ENCODE measurements around the gene GFOD1.
A peak's percentile ranks its signal among the peaks of the same experiment; 100 is the strongest.

Gene GFOD1, protein sequence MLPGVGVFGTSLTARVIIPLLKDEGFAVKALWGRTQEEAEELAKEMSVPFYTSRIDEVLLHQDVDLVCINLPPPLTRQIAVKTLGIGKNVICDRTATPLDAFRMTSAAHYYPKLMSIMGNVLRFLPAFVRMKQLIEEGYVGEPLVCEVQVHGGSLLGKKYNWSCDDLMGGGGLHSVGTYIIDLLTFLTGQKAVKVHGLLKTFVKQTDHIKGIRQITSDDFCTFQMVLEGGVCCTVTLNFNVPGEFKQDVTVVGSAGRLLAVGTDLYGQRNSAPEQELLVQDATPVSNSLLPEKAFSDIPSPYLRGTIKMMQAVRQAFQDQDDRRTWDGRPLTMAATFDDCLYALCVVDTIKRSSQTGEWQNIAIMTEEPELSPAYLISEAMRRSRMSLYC

DNA sequence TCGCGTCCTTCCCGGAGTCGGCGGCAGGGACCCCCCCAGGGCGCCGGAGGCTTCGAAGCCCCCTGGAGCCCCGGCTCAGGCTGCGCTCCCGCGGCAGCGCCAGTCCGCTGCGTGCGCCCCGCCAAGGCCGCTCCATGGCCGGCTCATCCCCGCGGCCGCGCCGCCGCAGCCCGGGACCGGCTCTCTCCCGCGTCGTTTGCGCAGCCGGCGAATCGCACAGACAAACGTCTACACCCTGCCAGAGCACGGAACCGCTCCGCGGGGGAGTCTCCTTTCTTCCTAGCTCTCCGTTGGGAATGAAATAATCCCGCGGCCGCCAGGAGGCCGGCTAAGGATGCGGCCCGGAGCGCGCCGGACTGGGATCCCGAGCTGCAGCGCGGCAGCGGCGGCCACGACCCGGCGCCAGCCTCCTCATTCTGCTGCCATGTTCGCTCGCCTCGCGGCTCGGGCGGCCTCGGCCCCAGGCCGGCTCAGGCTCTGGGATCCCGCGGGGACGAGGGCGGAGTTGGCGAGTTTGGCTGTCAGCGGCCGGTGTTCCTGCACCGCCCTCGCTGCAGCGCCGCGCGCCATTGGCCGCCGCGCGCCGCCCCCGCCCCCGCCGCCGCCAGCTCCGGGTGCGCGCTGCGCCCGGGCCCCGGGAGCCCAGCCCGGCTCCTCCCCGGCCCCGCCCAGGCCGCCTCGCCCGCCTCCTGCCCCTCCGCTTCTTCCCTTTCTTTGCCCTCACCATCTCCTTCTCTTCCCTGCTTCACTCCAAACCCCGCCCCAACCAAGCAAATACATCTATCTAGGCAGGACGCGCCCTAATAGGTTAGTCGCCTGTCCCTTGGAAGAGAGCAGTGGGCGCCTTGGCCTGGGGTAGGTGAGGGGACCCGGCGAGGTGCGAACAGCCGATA lies at the start of gene GFOD1:
GFOD1 (minus strand) TSS at position 479 of the 893 bp plus-strand sequence. CDS start 710 bp downstream, outside the sequence.
- peak; percentile 91 for DNase-seq

DNA sequence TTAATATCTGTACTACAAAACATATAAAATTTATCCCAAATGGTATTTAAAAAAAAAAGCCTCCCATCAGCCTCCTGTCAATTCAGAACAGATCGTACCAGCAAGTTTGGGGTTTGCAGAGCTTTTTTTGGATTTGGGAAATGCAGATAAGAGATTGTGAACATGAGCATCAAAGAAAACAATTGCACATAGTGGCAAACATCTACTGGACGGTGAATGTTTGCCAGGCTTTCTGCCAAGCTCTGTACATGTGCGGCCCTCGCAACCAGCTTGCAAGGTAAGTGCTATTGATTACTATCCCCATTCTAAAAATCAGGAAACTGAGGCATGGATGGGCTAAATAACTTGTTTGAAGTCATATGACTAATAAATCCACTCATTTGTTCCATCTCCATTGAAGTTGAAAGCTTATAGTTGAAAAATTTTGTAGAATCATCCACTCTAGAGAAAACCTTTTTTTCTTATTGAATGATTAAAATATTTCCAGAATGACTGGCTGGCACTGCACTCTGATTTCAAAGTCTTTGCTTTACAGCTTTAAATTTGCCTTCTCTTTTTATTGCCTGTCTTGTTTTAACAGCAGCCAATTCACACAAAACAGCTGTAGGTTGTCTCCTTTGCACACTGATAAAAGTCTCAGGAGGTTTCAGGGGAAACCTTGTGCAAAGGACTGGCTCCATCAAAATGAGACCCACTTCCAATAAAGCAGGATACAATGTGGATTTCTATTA lies 49.6 kb upstream of the GFOD1 start:
- no peak for DNase-seq

DNA sequence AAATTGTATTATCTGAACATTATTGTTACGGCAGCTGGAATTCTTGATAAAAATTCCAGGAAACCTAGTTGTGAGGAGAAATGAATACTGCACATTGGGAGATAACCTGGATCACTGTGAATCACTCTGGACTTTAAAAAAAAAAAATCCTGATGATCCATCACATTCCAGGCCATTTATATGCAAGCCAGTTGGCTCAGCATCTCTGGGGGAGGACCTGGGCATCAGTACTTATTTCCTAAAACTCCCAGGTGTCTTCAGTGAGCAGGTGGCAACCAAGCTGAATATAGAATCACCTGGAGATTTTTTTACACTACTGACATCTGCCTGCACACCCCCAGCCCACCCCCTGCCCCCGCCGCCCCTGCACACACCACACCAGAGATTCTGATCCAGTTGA lies 47.9 kb upstream of the GFOD1 start:
- no peak for DNase-seq

DNA sequence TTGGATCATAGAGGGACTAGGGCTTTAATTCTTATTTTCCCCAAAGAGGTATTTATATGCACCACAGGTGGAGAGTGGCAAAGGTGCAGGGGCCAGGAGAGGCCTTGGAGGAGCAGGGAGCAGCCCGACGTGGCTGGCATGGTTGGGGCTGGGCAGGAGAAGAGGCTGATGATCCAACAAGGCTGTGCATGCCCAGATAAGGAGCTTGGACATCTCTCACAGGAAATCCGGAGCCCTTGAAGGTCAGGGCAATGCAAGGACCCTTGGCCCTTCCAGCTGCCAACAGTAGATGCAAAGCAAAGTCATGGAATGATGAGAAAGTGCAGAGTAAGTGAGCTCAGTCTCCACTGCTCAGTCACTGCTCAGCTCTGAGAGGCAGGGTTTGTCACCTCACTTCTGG lies 47.1 kb upstream of the GFOD1 start:
- DNase-seq, result no peak

DNA sequence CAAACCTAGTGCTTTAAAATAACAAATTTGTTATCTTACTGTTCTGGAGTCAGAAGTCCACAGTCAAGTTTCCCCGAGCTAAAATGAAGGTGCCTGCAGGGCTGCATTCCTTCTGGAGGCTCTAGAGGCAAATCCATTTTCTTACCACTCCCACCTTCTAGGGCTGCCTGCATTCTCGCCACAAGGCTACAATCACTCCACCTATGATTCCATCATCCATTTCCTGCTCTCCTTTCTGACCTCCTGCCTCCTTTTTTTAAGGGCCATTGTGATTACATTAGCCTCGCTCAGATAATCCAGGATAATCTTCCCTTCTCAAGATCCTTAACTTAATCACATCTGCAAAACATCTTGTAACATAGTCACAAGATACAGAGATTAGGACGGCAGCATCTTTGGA lies 44.6 kb upstream of the GFOD1 start:
- DNase-seq, result no peak

DNA sequence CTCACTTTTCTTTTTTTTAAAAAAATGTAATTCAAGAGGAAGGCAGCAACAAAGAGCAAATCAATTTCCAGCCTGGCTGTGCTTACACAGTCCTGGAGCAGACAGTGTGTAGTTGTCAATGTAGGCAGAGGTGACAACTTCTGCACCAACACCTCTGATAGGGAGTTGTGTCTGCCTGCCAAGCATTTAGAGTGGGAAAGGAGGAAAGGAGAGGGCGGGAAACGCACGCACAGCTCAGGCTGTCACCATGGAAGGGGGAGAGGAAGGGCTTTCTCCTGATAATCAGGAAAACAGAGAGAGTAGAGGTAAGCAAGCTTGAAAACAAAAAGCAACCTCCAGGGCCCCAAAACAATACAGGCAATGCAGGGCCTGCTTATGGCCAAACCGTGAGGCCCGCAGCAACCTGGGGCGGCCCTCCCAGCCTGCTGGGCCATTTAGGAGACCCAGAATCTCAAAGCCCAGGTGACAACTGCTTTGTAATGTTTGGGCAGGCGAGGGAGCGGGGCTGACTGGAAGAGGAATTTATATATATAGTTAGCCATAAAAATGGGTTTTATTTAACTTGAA lies 41.5 kb upstream of the GFOD1 start:
- DNase-seq, result no peak

DNA sequence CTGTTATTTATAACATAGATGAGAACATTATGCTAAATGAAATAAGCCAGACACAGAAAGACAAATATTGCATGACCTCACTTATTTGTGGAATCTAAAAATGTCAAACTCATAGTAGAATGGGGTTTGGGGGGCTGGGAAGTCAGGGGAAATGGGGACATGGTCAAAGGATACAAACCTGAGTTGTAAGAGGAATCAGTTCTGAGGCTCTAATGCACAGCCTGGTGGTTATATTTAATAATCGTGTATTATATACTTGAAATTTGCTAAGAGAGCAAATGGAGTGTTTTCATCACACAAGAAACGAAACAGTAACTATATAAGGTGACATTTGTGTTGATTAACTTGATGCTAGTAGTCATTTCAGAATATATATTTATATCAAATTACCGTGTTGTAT lies 40.8 kb upstream of the GFOD1 start:
- DNase-seq, result no peak

DNA sequence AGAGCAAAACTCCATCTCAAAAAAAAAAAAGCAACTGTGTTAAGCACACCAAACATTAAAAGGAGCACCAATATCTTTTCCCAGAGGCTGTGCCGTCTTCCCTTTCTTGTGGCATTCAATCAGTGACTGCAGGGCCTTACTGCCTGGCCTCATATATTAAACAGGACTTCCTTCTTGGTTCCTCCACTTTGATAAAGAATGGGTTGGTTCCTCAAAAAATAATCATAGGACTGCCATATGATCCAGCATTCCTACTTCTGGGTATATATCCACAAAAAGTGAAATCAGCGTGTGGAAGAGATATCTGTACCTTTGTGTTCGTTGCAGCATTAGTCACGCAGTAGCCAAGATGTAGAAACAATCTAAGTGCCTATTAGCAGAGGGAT lies 40.3 kb upstream of the GFOD1 start:
- DNase-seq, result no peak

DNA sequence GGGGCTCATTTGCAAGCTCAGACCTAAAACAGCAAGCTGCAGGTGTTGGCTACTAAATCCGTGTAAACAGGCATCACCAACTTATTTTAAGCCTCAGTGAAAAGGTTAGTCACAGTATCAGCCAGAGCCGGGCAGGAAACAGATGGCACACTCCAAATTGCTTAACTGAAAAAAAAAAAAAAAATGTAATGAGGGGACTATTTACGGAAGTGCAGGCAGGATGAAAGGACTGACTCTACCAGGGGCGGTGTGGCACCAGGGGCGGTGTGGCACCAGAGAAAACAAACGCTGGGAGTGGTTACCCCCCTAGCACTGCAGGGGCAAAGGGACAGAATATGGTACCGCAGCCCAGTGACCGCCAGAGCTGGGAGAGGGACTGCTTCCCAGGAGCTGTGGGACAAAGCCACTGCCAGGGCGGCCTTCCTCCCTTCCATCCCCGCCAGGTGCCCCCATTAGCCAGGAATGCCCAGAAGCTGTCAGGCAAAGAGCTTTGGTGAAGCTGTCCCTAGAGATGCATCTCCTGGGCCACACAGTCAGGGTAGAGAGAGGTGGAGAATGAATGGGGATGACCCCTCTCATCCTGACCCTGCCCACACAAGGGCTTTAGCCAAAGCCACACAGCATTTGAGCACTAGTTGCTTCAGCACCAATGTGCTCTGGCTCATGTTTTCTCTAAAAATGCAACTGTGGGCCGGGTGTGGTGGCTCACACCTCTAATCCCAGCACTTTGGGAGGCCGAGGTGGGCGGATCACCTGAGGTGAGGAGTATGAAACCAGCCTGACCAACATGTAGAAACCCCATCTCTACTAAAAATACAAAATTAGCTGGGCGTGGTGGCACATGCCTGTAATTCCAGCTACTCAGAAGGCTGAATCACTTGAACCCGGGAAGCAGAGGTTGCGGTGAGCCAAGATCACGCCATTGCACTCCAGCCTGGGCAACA lies 39.6 kb upstream of the GFOD1 start:
- DNase-seq, result peak; percentile 57

DNA sequence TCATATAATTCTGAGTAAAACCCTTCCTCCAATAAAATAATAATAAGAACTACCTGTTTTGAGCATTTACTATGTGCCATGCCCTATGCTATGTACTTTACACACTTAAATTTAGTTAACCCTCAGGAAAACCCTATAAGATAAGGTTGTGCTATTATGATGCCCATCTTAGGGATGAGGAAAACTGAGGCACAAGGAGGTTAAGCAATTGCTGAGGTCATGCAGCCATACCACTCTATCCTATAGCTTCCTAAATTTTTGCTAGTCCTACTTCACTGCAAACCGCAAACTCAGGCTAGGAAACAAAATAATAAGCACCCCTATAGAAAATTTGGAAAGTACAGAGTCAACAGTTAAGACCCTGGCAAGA lies 38.9 kb upstream of the GFOD1 start:
- DNase-seq, result no peak

DNA sequence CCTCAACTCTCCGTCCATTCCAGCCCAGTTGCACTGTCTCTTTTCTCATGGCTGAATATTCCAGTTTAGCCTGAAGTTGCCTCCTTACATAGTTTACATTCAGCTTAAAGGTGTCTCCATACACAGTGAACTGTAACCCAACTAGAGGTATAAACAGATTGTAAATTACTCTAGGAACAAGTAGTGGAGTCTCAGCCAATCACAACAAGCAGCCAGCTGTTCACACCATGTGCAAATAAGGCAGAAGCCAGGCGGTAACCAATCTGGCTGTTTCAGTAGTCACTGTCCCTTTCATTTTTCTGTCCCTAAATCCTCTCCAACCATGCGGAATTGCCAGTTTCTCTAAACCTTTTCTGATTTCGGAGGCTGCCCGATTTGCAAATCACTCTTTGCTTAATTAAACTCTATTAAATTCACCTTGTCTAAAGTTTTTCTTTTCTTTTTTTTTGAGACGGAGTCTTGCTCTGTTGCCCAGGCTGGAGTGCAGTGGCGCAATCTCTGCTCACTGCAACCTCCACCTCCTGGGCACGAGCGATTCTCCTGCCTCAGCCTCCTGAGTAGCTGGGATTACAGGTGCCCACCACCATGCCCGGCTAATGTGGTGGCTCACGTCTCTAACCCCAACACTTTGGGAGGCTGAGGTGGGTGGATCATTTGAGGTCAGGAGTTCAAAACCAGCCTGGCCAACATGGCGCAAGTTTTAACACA lies 37.6 kb upstream of the GFOD1 start:
- DNase-seq, result no peak

DNA sequence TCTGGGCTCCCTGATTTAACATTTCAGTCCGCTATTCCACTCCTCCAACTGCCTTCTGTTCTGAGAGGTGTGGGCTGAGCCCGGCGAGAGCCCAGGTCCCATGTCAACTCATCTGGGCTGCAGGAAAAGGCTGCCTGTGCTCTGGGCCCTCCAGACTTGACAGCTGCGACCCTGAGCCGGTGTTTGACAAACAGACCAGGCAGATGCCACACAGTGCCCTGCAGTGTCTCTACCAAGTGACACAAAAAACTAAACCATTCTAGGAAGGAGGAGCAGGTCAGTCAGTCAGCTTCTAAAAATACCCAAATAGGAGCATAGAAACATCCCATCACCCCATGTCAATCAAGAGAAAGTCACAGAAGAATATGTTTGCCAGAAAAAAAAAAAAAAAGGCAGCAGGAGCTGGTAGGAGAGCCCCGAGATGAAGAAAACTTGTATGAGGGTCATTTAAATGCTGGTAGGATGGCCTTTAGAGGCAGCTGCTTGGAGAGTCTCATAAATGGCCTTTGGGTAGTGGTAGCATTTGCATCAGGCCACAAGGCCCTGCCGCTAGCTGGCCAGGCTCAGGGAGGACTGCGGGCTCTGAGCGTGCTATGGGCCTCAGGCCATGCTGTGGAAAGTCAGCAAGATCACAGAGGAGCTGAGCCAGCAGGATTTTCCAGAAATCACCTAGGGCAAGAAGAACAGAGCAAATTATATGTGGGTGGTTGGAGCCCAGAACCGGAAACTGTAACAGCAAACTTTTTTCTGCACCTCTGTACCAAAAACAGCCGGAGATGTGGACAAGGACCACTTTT lies 36.6 kb upstream of the GFOD1 start:
- no peak for DNase-seq

DNA sequence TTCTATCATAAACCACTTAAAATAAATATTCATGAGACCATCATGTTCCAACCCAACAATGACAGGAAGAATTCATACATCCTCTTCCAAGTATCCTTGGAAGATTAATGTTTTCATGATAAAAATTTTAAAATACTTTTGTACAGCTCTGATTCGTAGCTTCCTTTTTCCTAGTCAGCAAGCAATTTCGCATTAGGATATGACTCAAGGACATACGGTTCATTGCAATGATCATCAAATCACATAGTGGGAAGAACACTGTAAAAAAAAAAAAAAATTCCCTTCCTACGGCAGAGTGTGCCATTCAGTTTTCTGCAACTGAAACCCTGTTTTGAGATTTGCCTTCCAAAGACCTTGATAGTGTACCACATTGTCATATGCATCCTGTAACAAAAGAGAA lies 35.3 kb upstream of the GFOD1 start:
- DNase-seq, result no peak

DNA sequence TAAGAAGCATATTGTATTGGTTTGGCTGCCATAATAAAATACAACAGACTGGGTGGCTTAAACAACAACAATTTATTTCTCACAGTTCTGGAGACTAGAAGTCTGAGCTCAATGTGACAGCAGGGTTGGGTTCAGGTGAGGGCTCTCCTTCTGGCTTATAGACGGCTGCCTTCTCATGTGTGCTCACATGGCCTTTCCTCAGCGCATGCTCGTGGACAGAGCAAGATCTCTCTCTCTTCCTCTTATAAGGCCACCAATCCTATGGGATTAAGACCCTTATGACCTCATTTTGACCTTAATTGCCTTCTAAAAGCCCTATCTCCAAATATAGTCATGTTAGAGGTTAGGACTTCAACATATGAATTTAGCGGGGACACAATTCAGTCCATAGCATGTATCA lies 32.4 kb upstream of the GFOD1 start:
- no peak for DNase-seq

DNA sequence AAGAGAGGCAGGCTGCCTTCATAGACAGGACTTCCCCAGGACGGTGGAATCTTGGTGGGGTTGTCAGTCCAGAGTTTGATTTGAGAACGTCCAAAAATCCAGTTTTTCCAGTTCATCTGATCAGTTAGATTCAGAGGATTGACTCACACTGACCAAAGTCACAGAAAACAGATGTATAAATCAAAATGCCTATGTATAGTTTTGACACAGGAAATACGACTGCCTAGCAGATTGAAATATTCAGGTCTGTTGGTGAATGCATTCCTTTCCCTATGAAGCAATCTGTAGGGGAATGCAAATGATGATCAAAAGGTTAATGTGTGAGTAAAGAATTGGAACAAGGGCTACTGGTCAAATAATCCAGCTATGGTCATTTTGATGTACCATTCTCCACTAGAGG lies 29.7 kb upstream of the GFOD1 start:
- no peak for DNase-seq

DNA sequence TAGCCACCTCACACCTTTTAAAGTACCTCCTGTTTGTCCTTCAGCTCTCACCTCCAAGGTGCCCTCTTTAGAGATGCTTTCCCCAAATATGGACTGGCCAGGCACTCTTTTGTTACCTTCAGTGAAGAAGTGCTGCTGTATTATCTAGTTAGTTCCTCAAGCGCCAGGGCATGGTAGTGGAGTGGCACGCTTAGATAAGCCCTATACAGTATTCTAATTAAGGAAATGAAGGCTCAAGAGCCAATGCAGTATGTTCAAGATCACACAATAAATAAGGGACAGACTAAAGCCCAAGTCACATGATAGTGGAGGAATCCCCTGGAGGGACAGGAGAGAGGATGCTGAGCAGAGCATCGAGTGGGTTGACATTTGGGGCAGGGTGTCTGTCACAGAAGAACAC lies 28.5 kb upstream of the GFOD1 start:
- no peak for DNase-seq

DNA sequence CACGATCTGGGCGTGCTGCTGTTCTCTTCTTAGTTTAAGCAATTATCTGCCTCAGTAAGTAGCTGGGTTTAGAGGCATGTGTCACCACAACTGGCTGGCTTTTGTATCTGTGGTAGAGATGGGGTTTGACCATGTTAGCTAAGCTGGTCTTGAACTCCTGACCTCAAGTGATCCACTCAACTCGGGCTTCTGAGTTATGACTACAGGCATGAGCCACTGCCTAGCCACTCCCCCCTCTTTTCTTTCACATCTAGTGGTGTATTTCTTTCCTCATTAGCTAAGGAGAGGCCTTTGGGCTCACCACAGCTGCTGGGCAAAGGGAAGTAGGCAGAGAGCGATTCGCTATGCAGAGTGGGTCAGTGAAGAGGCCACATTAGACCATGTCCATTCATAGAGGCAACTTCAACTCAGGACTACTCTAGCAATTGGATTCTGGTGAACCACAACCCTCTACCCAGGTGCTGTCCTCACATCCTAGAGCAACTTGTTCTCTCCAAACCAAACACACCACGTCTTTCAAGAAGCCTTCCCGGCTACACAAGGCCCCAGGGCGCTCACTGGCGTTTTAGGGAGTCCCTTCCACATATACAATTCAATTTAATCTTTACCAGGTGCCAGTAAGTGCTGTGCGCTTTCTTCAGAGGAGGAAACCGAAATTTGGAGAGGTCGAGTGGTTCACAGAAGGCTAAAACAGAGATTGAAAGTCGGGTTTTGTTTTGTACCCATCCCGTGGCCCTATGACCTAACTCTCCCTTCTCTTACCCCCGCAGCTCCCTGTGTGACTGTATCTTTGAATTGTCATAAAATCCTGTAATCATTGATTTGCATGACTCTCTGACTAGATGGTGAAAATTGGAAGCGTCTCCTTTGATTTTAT lies 26.5 kb upstream of the GFOD1 start:
- no peak for DNase-seq

DNA sequence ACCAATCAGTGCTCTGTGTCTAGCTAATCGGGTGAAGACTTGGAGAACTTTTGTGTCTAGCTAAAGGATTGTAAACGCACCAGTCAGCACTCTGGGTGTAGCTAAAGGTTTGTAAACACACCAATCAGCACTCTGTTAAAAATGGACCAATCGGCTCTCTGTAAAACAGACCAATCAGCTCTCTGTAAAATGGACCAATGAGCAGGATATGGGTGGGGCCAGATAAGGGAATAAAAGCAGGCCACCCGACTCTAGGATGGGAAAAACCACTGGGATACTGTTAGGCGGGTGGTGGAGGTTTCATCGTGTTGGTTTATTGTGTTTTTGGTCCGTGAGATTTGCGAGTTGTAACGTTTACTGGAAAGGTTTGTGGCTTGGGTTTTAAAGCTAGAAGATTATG lies 25.5 kb upstream of the GFOD1 start:
- no peak for DNase-seq
